GM20431 (cell line): Measurements from ENCODE around the gene KLHL22.
"Not testable (repeated sequence)": the region's sequence is repeated elsewhere in the genome, so short reads cannot be mapped to it uniquely, and the experiment has no call there.

Source experiments
- in situ Hi-C: fragments of 300-500 bp; cut with MseI, MboI; formaldehyde crosslinking; loops from one replicate; pipeline ENCODE4 v1.15.0; 2020; ENCODE audit warnings: low sequenced_read_pairs; ENCODE audit not compliant: unreplicated experiment

The KLHL22 gene

DNA sequence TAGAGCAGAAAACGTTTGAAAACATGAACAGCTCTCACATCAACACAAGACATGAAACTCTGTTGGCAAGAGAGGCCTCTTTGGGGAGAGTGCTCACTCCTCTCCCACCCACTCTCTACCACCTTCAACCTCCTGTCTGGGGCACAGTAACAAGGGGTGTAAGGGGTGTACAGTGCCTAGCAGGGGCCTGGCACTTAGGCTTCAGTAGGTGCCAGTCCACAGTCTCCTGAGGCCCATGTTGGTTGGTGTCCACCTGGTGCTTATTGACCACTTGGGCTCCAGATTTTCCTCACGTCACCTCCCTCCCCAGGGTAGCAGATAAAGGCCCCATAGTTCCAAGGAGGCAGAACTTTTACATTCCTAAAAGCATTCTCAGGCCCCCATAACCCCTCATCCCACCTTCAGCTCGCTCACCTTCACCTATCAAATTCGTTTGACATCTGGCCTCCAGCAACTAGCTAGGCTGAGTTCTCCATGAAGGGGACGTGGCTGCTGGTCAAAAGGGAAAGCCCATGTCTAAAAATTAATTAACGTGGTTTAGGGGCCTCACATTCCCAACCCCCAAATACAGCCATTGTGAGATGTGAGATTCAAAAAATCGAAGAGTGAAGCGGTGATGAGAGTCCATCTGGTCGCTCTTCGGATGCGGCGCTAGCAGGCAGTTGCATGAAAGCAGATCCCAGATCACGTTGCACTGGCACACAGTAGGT, 11.1 kb upstream of the KLHL22 start:
- in situ Hi-C loops, result no loop called here

GRCh38 chr22:20504293-20504922, 8.8 kb upstream of the KLHL22 start:
- in situ Hi-C loops, result not testable (repeated sequence)

- in situ Hi-C loops, result no loop called here
These were observed 8.2 kb upstream of the KLHL22 start for GRCh38 chr22:20503816-20504215.

GRCh38 chr22:20499769-20500168, 4.2 kb upstream of the KLHL22 start:
- in situ Hi-C loops, result no loop called here

DNA sequence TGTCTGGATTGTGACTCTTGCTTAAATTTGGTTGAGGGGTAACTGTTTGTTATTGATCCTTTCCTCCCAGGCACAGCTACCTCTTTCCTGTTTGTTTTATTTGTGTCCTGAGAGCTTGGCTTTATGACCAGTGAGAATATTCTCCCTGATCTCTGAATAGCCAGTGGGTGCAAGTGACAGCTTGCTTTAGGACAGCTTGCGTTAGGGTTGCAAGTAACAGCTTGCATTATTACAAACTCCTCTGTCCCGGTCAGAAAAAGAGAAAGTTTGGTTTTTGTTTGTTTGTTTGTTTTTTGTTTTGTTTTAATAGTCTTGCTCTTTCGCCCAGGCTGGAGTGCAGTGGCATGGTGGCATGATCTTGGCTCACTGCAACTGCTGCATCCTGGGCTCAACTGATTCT, 3.3 kb upstream of the KLHL22 start:
- in situ Hi-C loops, result no loop called here

GRCh38 chr22:20497426-20497825, 1.8 kb upstream of the KLHL22 start:
- in situ Hi-C loops, result no loop called here

GRCh38 chr22:20495861-20496681, 476 bp upstream of the KLHL22 start:
- in situ Hi-C loops, result no loop called here

GRCh38 chr22:20491346-20491745, 4.2 kb downstream of the KLHL22 start:
- in situ Hi-C loops, result no loop called here

GRCh38 chr22:20490941-20491307, 4.7 kb downstream of the KLHL22 start:
- in situ Hi-C loops, result no loop called here

DNA sequence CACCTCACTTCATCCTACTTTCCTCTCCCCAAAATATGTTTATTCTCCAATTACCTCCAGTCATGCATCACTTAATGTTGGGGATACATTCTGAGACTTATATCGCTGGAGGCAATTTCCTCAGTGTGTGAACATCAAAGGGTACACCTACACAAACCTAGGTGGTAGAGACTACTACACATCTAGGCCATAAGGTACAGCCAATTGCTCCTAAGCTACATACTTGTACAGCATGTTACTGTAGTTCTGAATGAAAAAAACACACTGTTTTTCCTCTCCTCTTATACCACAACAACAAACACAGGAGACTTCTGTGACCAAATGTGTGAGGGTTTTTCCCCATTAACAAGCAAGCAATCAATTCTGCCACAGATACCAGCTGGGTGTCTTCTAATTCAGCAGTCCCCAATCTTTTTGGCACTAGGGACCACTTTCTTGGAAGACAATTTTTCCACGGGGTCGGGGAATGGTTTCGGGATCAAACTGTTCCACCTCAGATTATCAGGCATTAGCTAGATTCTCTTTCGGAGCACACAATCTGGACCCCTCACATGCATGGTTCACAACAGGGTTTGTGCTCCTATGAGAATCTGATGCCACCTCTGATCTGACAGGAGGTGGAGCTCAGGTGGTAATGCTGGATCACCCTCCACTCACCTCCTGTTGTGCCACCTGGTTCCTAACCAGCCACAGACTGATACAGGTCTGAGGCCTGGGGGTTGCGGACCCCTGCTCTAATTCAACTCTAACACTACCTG, 5.2 kb downstream of the KLHL22 start:
- in situ Hi-C loops, result no loop called here

DNA sequence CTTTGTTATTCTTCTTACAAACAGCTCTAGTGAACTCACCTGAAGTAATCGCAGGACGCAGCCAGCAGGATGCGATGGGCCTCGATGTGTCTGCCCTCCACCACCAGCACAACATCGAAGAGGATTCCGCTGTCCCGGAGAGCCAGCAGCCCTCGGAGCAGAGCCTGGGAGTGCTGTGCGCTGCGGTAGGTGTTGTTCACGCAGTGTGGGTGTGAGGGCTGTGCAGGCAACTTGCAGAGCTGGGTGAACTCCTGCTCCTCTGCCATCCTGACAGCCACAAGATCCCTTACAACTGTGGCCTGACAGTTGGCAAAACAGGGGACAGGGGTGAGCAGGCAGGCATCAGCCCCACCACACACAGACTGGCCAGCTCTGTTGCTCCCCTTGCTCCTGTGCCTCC, 6.6 kb downstream of the KLHL22 start:
- in situ Hi-C loops, result no loop called here

DNA sequence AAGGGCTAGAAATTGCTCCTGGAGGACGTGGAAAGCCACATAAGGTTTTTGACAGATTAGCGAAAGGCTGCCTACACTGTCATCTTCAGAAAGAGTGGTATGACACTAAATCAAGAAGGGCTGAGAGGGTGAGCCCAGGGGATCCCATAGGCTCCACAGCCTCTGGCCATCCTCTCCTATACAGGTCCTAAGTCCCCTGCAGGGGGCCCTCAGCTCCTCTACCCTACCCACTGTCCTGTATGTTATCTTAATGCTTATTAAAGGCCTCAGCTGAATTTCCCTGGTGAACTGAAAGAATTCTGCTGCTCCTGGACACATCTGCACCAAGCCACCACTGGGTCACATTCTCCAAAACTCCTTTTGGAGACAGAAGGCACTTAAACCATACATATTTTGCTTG, 7.9 kb downstream of the KLHL22 start:
- in situ Hi-C loops, result no loop called here

GRCh38 chr22:20486229-20486628, 9.4 kb downstream of the KLHL22 start:
- in situ Hi-C loops, result no loop called here

DNA sequence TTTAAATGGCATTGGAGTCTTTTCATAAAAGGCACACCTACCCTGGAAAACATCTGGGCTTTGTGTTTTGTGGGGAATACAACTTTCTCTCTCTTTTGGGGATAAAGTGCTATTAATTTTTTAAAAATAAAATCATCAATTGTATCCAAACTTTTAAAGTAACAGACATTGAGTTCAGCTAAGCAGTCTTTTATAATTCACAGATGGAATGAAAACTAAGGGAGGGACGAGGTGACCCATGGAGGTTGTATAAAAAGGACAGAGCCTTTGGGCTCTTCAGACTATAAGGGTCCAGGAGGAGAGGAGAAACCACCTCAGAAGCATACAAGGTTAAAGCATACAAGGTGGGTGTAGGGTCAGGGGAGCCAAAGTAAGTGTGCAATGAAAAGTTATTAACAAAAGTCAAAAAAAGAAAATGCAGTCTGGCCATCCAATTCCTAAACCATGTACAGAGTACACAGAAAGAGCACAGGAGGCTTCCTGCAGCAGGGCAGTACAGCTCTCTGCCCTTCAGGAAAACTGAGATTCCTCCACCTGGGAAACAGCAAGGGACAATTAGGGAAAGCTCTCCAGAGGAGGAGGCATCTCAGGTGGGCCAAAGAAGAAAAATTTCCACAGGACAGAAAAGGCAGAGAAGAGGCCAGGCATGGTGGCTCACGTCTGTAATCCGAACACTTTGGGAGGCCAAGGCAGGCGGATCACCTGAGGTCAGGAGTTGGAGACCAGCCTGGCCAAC, 10.5 kb downstream of the KLHL22 start:
- in situ Hi-C loops, result no loop called here

GRCh38 chr22:20483771-20484170, 11.8 kb downstream of the KLHL22 start:
- in situ Hi-C loops, result no loop called here

DNA sequence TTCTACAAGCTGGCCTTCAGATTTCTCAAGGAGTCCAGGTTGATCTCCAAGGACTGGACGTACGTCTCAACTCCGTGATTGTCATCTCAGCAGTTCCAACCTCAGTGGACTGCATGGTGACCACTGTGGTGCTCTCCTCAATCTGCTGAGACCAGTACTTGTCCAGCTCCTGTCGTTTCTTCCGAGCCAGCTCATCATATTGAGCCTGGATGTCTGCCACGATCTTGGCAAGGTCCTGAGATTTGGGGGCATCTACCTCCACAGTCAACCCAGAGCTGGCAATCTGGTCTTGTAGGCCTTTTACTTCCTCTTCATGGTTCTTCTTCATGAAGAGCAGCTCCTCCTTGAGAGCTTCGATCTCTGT, 12.5 kb downstream of the KLHL22 start:
- in situ Hi-C loops, result not testable (repeated sequence)

DNA sequence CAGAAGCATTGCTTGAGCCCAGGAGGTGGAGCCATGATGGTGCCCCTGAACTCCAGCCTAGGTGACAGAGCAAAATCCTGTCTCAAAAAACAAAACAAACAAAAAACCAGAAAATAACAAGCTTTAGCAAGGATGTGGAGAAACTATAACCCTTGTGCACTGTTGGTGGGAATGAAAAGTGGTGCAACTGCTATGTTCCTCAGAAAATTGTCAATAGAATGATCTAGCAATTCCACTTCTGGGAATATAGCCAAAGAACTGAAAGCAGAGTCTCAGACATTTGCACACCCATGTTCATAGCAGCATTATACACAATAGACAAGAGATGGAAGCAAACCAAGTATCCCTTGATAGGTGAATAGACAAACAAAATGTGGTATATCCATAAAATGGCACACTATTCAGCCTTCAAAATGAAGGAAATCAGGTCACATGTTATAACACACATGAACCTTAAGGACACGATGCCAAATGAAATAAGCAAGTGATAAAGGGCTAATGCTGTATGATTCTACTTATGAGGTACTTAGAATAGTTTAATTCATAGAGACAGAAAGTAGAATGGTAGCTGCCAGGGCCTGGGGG, 15.9 kb downstream of the KLHL22 start:
- in situ Hi-C loops, result no loop called here

DNA sequence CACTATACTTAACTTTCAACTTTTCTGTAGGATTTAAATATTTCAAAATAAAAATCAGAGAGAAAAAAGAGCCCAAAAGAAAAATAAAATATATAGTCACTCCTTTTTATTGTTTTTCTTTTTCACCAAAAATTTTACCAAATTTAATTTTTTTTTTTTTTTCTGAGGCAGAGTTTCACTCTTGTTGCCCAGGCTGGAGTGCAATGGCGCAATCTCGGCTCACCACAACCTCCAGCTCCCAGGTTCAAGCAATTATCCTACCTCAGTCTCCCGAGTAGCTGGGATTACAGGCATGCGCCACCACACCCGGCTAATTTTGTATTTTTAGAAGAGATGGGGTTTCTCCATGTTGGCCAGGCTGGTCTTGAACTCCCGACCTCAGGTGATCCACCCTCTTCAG, 17.5 kb downstream of the KLHL22 start:
- in situ Hi-C loops, result not testable (repeated sequence)

- in situ Hi-C loops, result not testable (repeated sequence)
These were observed 20.0 kb downstream of the KLHL22 start for GRCh38 chr22:20475569-20475968.

DNA sequence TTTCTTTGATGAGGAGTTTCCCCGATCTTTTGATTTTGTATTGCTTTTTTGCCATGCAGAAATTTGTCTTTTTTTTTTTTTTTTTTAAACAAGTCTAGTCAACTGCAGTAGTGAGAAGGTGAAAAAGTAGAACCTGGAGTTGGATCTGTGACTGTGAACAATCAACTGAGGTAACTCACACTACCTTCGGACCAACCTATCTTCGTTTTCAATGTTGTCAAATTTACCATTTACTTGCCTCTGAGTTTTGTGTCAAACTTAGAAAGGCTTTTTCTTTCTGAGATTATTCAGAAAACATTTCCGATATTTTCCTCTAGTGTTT, 20.5 kb downstream of the KLHL22 start:
- in situ Hi-C loops, result no loop called here
